Gastroesophageal sphincter (tissue), 2 donors: Measurements from ENCODE around the gene GRM7.

Experiments used
- EP300 ChIP-seq: sonication (generic); formaldehyde crosslinking; IDR thresholded peaks from one replicate; pipeline ENCODE4 v1.6.1; 2017; ENCODE audit warnings: antibody characterized with exemption, mild to moderate bottlenecking
- POLR2AphosphoS5 ChIP-seq: sonication (generic); formaldehyde crosslinking; IDR thresholded peaks from one replicate; pipeline ENCODE4 v1.6.1; 2017; ENCODE audit warnings: antibody characterized with exemption

DNA sequence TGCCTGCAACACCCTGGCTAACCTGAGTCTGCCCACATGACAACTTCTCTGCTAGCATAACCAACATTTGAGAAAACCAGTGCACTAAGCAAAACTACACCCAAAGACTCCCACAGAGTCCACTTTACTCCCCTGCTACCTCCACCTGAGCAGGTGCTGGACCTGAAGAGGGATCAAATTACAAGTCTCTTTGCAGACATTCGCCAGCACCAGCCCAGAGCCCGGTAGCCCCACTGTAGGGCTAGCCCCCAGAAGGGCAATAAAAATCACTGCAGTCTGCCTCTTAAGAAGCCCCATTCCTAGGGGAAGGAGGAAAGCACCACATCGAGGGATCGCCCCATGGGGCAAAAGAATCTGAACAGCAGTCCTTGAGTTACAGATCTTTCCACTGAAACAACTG is 472.2 kb downstream of the GRM7 start:
- TF ChIP-seq POLR2AphosphoS5 (no peak), EP300 (no peak)
